CD8-positive, alpha-beta memory T cell (primary cell): ENCODE data around the gene GAGE2A. TPM values are rescaled to one million over a fixed set of nuclear protein-coding genes. Genes with fewer than 3 reads are reported as not detected.
A peak's percentile ranks its signal among the peaks of the same experiment; 100 is the strongest.
"Not testable (repeated sequence)": the region's sequence is repeated elsewhere in the genome, so short reads cannot be mapped to it uniquely, and the experiment has no call there.

Source experiments
- CTCF ChIA-PET: fragments of 350-600 bp; sonication (Branson Sonifier 250); formaldehyde crosslinking; loops from one replicate; lab custom pipeline; 2021; ENCODE audit warnings: antibody characterized with exemption; lab: Charles Lee
- POLR2A ChIA-PET: fragments of 350-600 bp; sonication (Branson Sonifier 250); formaldehyde crosslinking; loops from one replicate; lab custom pipeline; 2021; ENCODE audit warnings: antibody characterized with exemption; lab: Charles Lee
- DNase-seq, 5 donors: peaks; one replicate each; pipeline versions ENCODE4 v3.0.0 to v3.0.0-alpha.2; 2020 to 2022; ENCODE audit warnings: mixed read lengths in 1 of 5
- H3K27ac ChIP-seq: one replicate; pipeline ENCODE4 v1.7.0; 2013; ENCODE audit warnings: low read depth, mild to moderate bottlenecking, low read length, moderate library complexity
- H3K27me3 ChIP-seq: 2 replicates; pipeline ENCODE4 v1.7.0; 2013; ENCODE audit warnings: low read length, mild to moderate bottlenecking; ENCODE audit not compliant: insufficient read depth, poor library complexity, severe bottlenecking
- H3K36me3 ChIP-seq: 2 replicates; pipeline ENCODE4 v1.7.0; 2013; ENCODE audit warnings: mild to moderate bottlenecking, low read length, moderate library complexity; ENCODE audit not compliant: insufficient read depth
- H3K4me1 ChIP-seq: 2 replicates; pipeline ENCODE4 v1.7.0; 2013; ENCODE audit warnings: mild to moderate bottlenecking, low read length, moderate library complexity; ENCODE audit not compliant: insufficient read depth
- H3K4me3 ChIP-seq: 2 replicates; pipeline ENCODE4 v1.7.0; 2013; ENCODE audit warnings: mild to moderate bottlenecking, low read length
- H3K9me3 ChIP-seq: 2 replicates; pipeline ENCODE4 v1.7.0; 2013; ENCODE audit warnings: mild to moderate bottlenecking, low read length
- H3K27ac Mint-ChIP-seq, 8 donors: one replicate each; pipeline ENCODE4 v1.8.0; 2020 to 2021; ENCODE audit warnings: mixed read lengths in 8 of 8, mild to moderate bottlenecking in 6 of 8, inconsistent platforms in 3 of 8, moderate library complexity in 3 of 8
- H3K27me3 Mint-ChIP-seq, 2 donors: one replicate each; pipeline ENCODE4 v1.8.0; 2020 to 2021; ENCODE audit warnings: mixed read lengths in 2 of 2, mild to moderate bottlenecking in 1 of 2, moderate library complexity in 1 of 2
- H3K36me3 Mint-ChIP-seq, 3 donors: one replicate each; pipeline ENCODE4 v1.8.0; 2020 to 2021; ENCODE audit warnings: mixed read lengths in 3 of 3, inconsistent platforms in 1 of 3, mild to moderate bottlenecking in 1 of 3
- H3K4me1 Mint-ChIP-seq, 3 donors: one replicate each; pipeline ENCODE4 v1.8.0; 2020 to 2021; ENCODE audit warnings: mixed read lengths in 3 of 3, inconsistent platforms in 1 of 3, mild to moderate bottlenecking in 1 of 3
- H3K4me3 Mint-ChIP-seq, 7 donors: one replicate each; pipeline ENCODE4 v1.8.0; 2020 to 2021; ENCODE audit warnings: mixed read lengths in 7 of 7, mild to moderate bottlenecking in 6 of 7, moderate library complexity in 4 of 7, inconsistent platforms in 2 of 7
- H3K9me3 Mint-ChIP-seq, 5 donors: one replicate each; pipeline ENCODE4 v1.8.0; 2020 to 2022; ENCODE audit warnings: mixed read lengths in 5 of 5, mild to moderate bottlenecking in 3 of 5, moderate library complexity in 2 of 5, inconsistent platforms in 1 of 5
- polyA plus RNA-seq: library from polyadenylated mRNA; unstranded; fragments of 300-500 nt; fragmentation: Illumina TruSeq; gene quantifications from one replicate; pipeline ENCODE4 v1.2.3, GENCODE V29; 2021
- total RNA-seq, 2 experiments: library from RNA; stranded (reverse); gene quantifications; one replicate each; pipeline ENCODE4 v1.2.3, GENCODE V29; 2021

GAGE2A gene
- not detected for total RNA-seq
- polyA plus RNA-seq, result not detected

DNA sequence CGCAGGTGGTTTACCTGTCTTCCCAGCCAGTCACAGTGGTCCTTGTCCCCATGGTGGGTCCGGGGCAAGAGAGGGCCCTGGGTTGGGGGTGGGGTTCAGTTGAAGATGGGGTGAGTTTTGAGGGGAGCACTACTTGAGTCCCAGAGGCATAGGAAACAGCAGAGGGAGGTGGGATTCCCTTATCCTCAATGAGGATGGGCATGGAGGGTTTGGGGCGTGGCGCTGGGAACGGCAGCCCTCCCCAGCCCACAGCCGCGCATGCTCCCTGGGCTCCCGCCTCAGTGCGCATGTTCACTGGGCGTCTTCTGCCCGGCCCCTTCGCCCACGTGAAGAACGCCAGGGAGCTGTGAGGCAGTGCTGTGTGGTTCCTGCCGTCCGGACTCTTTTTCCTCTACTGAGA is at the start of gene GAGE2A:
TSS of gene GAGE2A (plus strand) at position 301 of the 400 bp plus-strand sequence. CDS start 1,155 bp downstream, outside the sequence.
- CTCF ChIA-PET, H3K4me3 ChIP-seq, H3K27me3 Mint-ChIP-seq, H3K36me3 Mint-ChIP-seq, DNase-seq, POLR2A ChIA-PET, H3K4me1 ChIP-seq, H3K27ac Mint-ChIP-seq, H3K4me1 Mint-ChIP-seq, H3K9me3 ChIP-seq, H3K27me3 ChIP-seq, H3K9me3 Mint-ChIP-seq, H3K4me3 Mint-ChIP-seq, H3K27ac ChIP-seq, H3K36me3 ChIP-seq: not testable (repeated sequence)

DNA sequence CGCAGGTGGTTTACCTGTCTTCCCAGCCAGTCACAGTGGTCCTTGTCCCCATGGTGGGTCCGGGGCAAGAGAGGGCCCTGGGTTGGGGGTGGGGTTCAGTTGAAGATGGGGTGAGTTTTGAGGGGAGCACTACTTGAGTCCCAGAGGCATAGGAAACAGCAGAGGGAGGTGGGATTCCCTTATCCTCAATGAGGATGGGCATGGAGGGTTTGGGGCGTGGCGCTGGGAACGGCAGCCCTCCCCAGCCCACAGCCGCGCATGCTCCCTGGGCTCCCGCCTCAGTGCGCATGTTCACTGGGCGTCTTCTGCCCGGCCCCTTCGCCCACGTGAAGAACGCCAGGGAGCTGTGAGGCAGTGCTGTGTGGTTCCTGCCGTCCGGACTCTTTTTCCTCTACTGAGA is 47.9 kb upstream of the GAGE2A start, which contains the start of gene GAGE12D:
TSS of gene GAGE12D (plus strand) at position 301 of the 400 bp plus-strand sequence. CDS start 1,155 bp downstream, outside the sequence.
- H3K27me3 Mint-ChIP-seq, CTCF ChIA-PET: not testable (repeated sequence)

GRCh38 chrX:49550989-49551388 is 38.3 kb upstream of the GAGE2A start, which contains the start of gene GAGE12E:
TSS of gene GAGE12E (plus strand) at chrX:49551289. CDS start at chrX:49552444, 1,155 bp downstream.
- H3K36me3 Mint-ChIP-seq, H3K9me3 ChIP-seq, H3K4me1 Mint-ChIP-seq, H3K9me3 Mint-ChIP-seq, H3K4me3 ChIP-seq, DNase-seq, CTCF ChIA-PET, H3K27me3 ChIP-seq, H3K27me3 Mint-ChIP-seq, H3K4me3 Mint-ChIP-seq, H3K27ac Mint-ChIP-seq, POLR2A ChIA-PET, H3K36me3 ChIP-seq, H3K27ac ChIP-seq, H3K4me1 ChIP-seq: not testable (repeated sequence)

More for the DNA sequence above, 47.9 kb upstream of the GAGE2A start, which contains the start of gene GAGE12D:
- H3K9me3 ChIP-seq, H3K4me3 Mint-ChIP-seq, H3K27me3 ChIP-seq, H3K4me1 Mint-ChIP-seq, POLR2A ChIA-PET, H3K27ac Mint-ChIP-seq, H3K36me3 Mint-ChIP-seq, DNase-seq, H3K9me3 Mint-ChIP-seq, H3K36me3 ChIP-seq, H3K27ac ChIP-seq, H3K4me1 ChIP-seq, H3K4me3 ChIP-seq: not testable (repeated sequence)

DNA sequence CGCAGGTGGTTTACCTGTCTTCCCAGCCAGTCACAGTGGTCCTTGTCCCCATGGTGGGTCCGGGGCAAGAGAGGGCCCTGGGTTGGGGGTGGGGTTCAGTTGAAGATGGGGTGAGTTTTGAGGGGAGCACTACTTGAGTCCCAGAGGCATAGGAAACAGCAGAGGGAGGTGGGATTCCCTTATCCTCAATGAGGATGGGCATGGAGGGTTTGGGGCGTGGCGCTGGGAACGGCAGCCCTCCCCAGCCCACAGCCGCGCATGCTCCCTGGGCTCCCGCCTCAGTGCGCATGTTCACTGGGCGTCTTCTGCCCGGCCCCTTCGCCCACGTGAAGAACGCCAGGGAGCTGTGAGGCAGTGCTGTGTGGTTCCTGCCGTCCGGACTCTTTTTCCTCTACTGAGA is 28.8 kb upstream of the GAGE2A start, which contains the start of gene GAGE12F:
TSS of gene GAGE12F (plus strand) at position 301 of the 400 bp plus-strand sequence. CDS start 1,155 bp downstream, outside the sequence.
- H3K9me3 ChIP-seq, H3K36me3 ChIP-seq, H3K27ac Mint-ChIP-seq, H3K4me1 ChIP-seq, H3K4me3 Mint-ChIP-seq, H3K27ac ChIP-seq, POLR2A ChIA-PET, H3K4me3 ChIP-seq, H3K27me3 Mint-ChIP-seq, H3K4me1 Mint-ChIP-seq, DNase-seq, H3K9me3 Mint-ChIP-seq, CTCF ChIA-PET, H3K36me3 Mint-ChIP-seq, H3K27me3 ChIP-seq: not testable (repeated sequence)

GRCh38 chrX:49568728-49569127 is 20.6 kb upstream of the GAGE2A start:
- POLR2A ChIA-PET, H3K4me3 ChIP-seq, H3K9me3 ChIP-seq, H3K27me3 Mint-ChIP-seq, H3K4me1 Mint-ChIP-seq, H3K27me3 ChIP-seq, CTCF ChIA-PET, H3K4me1 ChIP-seq, H3K36me3 ChIP-seq, H3K36me3 Mint-ChIP-seq, H3K9me3 Mint-ChIP-seq, H3K4me3 Mint-ChIP-seq, H3K27ac Mint-ChIP-seq, H3K27ac ChIP-seq, DNase-seq: not testable (repeated sequence)

- H3K36me3 ChIP-seq, H3K27me3 ChIP-seq, H3K36me3 Mint-ChIP-seq, H3K4me1 ChIP-seq, H3K27ac ChIP-seq, H3K9me3 ChIP-seq, CTCF ChIA-PET, H3K4me3 ChIP-seq, H3K4me3 Mint-ChIP-seq, H3K27me3 Mint-ChIP-seq, POLR2A ChIA-PET, H3K27ac Mint-ChIP-seq, H3K4me1 Mint-ChIP-seq, H3K9me3 Mint-ChIP-seq: not testable (repeated sequence)
- peak in 1 of 5 donors; percentile 29 for DNase-seq
Measured at GRCh38 chrX:49569152-49569551, 20.1 kb upstream of the GAGE2A start.

GRCh38 chrX:49570100-49570499 is 19.2 kb upstream of the GAGE2A start, which contains the start of gene GAGE12G:
TSS of gene GAGE12G (plus strand) at chrX:49570400. CDS start at chrX:49571555, 1,155 bp downstream.
- H3K9me3 Mint-ChIP-seq, H3K4me1 ChIP-seq, H3K27me3 ChIP-seq, H3K27ac Mint-ChIP-seq, H3K27me3 Mint-ChIP-seq, H3K4me3 Mint-ChIP-seq, H3K36me3 ChIP-seq, DNase-seq, CTCF ChIA-PET, POLR2A ChIA-PET, H3K27ac ChIP-seq, H3K4me1 Mint-ChIP-seq, H3K9me3 ChIP-seq, H3K4me3 ChIP-seq, H3K36me3 Mint-ChIP-seq: not testable (repeated sequence)

- not testable (repeated sequence) for H3K4me3 Mint-ChIP-seq, H3K9me3 Mint-ChIP-seq, H3K27ac ChIP-seq
Measured at GRCh38 chrX:49579649-49580048, 9.6 kb upstream of the GAGE2A start, which contains the start of gene GAGE12H. TSS of gene GAGE12H (plus strand) at chrX:49579949. CDS start at chrX:49581104, 1,155 bp downstream.

More at GRCh38 chrX:49579649-49580048, 9.6 kb upstream of the GAGE2A start, which contains the start of gene GAGE12H:
- POLR2A ChIA-PET, H3K9me3 ChIP-seq, H3K27ac Mint-ChIP-seq, H3K4me3 ChIP-seq, CTCF ChIA-PET, H3K27me3 Mint-ChIP-seq, H3K4me1 Mint-ChIP-seq, H3K36me3 Mint-ChIP-seq, H3K27me3 ChIP-seq, H3K4me1 ChIP-seq, DNase-seq, H3K36me3 ChIP-seq: not testable (repeated sequence)
